Measurements from ENCODE around the gene PRCC. TPM values are rescaled to one million over a fixed set of nuclear protein-coding genes. Genes with fewer than 3 reads are reported as not detected.

The PRCC gene
- total and polyA plus RNA-seq, 2 of the 13 experiments (the other 11 are each of a cell fraction or from before 2014, with no cell fraction given): 24.2 to 40.5 TPM

DNA sequence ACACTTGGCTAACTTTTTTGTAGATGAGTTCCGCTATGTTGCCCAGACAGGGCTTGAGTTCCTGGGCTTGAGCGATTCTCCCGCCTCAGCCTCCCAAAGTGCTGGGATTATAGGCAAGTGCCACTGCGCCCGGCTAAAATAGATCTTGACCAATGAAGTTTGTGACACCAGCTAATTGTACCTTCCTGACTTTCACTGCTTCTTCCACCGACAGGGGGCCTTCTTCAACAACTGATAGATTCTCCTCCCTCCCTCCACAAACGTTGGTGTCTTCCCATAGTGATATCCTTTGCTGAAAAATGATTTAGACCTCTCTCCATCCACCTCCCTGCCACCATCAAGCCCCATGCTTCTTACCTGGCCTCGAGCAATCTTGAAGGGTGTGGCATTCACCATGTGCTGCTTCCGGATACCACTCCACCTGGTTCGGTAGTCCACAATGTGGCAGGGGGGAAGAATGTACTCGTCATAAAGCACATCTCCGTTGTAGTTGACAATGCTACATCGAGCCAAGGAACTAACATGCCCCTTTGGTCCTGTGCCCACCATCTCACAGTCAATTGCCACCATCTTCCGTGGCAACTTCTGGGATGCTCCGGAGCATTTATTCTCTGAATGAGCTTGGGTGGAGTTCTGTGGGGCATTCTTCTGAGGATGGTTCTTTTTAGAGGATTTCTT is 40.6 kb upstream of the PRCC start (continued):
- TF ChIP-seq, protein P1, sequence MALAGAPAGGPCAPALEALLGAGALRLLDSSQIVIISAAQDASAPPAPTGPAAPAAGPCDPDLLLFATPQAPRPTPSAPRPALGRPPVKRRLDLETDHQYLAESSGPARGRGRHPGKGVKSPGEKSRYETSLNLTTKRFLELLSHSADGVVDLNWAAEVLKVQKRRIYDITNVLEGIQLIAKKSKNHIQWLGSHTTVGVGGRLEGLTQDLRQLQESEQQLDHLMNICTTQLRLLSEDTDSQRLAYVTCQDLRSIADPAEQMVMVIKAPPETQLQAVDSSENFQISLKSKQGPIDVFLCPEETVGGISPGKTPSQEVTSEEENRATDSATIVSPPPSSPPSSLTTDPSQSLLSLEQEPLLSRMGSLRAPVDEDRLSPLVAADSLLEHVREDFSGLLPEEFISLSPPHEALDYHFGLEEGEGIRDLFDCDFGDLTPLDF (CRISPR knock-in tag; IDR thresholded peaks at IDR 0.05): 0 out of 2 replicates have a peak, but pooled peaks have one; percentile 1
- TF ChIP-seq ZSCAN21 (CRISPR knock-in tag; IDR thresholded peaks at IDR 0.05; ENCODE audit: borderline replicate concordance): no peak
- TF ChIP-seq ZNF547 (CRISPR knock-in tag; IDR thresholded peaks at IDR 0.05): no peak
- TF ChIP-seq ZNF546 (CRISPR knock-in tag; conservative IDR thresholded peaks at IDR 0.05): no peak
- no peak for TF ChIP-seq HOXA9 (CRISPR knock-in tag; IDR thresholded peaks at IDR 0.05; ENCODE audit: borderline replicate concordance)
- TF ChIP-seq EP300 (IDR thresholded peaks at IDR 0.05; ENCODE audit: low read depth in 2 of 2, low read length in 2 of 2): no peak
- TF ChIP-seq EP300 (CRISPR knock-in tag; IDR thresholded peaks at IDR 0.05; ENCODE audit: borderline replicate concordance): no peak
- TF ChIP-seq ZBTB7A (CRISPR knock-in tag; IDR thresholded peaks at IDR 0.05): no peak
- no peak for TF ChIP-seq ZNF816 (CRISPR knock-in tag; IDR thresholded peaks at IDR 0.05; ENCODE audit: borderline replicate concordance)
- TF ChIP-seq SMC3 (IDR thresholded peaks at IDR 0.05; ENCODE audit: low read length): peak; percentile 56; the same call in 1 of the 2 replicates
- no peak for TF ChIP-seq ZNF30 (CRISPR knock-in tag; IDR thresholded peaks at IDR 0.05)
- no peak for TF ChIP-seq ARNT (IDR thresholded peaks at IDR 0.05)
- TF ChIP-seq, protein P2, sequence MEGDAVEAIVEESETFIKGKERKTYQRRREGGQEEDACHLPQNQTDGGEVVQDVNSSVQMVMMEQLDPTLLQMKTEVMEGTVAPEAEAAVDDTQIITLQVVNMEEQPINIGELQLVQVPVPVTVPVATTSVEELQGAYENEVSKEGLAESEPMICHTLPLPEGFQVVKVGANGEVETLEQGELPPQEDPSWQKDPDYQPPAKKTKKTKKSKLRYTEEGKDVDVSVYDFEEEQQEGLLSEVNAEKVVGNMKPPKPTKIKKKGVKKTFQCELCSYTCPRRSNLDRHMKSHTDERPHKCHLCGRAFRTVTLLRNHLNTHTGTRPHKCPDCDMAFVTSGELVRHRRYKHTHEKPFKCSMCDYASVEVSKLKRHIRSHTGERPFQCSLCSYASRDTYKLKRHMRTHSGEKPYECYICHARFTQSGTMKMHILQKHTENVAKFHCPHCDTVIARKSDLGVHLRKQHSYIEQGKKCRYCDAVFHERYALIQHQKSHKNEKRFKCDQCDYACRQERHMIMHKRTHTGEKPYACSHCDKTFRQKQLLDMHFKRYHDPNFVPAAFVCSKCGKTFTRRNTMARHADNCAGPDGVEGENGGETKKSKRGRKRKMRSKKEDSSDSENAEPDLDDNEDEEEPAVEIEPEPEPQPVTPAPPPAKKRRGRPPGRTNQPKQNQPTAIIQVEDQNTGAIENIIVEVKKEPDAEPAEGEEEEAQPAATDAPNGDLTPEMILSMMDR (CRISPR knock-in tag; IDR thresholded peaks at IDR 0.05): peak; percentile 80
- 0 out of 2 replicates have a peak, but pooled peaks have one; percentile 24 for TF ChIP-seq ZNF777 (CRISPR knock-in tag; IDR thresholded peaks at IDR 0.05)
- no peak for TF ChIP-seq HNF4G (IDR thresholded peaks at IDR 0.05; ENCODE audit: borderline replicate concordance, low read depth, low read length)
- no peak for TF ChIP-seq HNF4G (CRISPR knock-in tag; IDR thresholded peaks at IDR 0.05; ENCODE audit: borderline replicate concordance, low read depth)
- TF ChIP-seq, protein P3, sequence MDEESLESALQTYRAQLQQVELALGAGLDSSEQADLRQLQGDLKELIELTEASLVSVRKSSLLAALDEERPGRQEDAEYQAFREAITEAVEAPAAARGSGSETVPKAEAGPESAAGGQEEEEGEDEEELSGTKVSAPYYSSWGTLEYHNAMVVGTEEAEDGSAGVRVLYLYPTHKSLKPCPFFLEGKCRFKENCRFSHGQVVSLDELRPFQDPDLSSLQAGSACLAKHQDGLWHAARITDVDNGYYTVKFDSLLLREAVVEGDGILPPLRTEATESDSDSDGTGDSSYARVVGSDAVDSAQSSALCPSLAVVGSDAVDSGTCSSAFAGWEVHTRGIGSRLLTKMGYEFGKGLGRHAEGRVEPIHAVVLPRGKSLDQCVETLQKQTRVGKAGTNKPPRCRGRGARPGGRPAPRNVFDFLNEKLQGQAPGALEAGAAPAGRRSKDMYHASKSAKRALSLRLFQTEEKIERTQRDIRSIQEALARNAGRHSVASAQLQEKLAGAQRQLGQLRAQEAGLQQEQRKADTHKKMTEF (CRISPR knock-in tag; IDR thresholded peaks at IDR 0.05): no peak
- TF ChIP-seq ZNF24 (IDR thresholded peaks at IDR 0.05): no peak
- TF ChIP-seq, protein P4, sequence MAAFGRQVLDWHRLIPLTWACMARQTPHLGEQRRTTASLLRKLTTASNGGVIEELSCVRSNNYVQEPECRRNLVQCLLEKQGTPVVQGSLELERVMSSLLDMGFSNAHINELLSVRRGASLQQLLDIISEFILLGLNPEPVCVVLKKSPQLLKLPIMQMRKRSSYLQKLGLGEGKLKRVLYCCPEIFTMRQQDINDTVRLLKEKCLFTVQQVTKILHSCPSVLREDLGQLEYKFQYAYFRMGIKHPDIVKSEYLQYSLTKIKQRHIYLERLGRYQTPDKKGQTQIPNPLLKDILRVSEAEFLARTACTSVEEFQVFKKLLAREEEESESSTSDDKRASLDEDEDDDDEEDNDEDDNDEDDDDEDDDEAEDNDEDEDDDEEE (CRISPR knock-in tag; IDR thresholded peaks at IDR 0.05): no peak
- TF ChIP-seq, protein P5, sequence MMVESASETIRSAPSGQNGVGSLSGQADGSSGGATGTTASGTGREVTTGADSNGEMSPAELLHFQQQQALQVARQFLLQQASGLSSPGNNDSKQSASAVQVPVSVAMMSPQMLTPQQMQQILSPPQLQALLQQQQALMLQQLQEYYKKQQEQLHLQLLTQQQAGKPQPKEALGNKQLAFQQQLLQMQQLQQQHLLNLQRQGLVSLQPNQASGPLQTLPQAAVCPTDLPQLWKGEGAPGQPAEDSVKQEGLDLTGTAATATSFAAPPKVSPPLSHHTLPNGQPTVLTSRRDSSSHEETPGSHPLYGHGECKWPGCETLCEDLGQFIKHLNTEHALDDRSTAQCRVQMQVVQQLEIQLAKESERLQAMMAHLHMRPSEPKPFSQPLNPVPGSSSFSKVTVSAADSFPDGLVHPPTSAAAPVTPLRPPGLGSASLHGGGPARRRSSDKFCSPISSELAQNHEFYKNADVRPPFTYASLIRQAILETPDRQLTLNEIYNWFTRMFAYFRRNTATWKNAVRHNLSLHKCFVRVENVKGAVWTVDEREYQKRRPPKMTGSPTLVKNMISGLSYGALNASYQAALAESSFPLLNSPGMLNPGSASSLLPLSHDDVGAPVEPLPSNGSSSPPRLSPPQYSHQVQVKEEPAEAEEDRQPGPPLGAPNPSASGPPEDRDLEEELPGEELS (CRISPR knock-in tag; IDR thresholded peaks at IDR 0.05): 0 out of 2 replicates have a peak, but pooled peaks have one; percentile 26
- no peak; the same call in 1 of the 2 replicates for TF ChIP-seq WIZ (CRISPR knock-in tag; IDR thresholded peaks at IDR 0.05)
- TF ChIP-seq CREB1 (IDR thresholded peaks at IDR 0.05): no peak
- TF ChIP-seq CREB1 (CRISPR knock-in tag; IDR thresholded peaks at IDR 0.05): no peak
- TF ChIP-seq SP1 (IDR thresholded peaks at IDR 0.05): no peak
- TF ChIP-seq SP1 (CRISPR knock-in tag; IDR thresholded peaks at IDR 0.05): 0 out of 2 replicates have a peak, but pooled peaks have one; percentile 12
